ENCODE measurements around the gene ASCC3.

GRCh38 chr6:100923481-100924165 lies 42.5 kb upstream of the ASCC3 start:
- no peak for TF ChIP-seq USF2 (IDR thresholded peaks at IDR 0.05; ENCODE audit: low read depth, low read length)
- TF ChIP-seq CHD1 (IDR thresholded peaks at IDR 0.05; ENCODE audit: low read depth, low read length), result no peak
- no peak for TF ChIP-seq CTCF (conservative IDR thresholded peaks at IDR 0.05; ENCODE audit: low read depth, low read length)
- TF ChIP-seq POLR2A (IDR thresholded peaks at IDR 0.05; ENCODE audit: low read depth, low read length), result no peak
